Stimulated activated naive B cell treated with anti-CD40 and anti-IgM and Interleukin-4, amounts not matched to agents 10 μg/mL and 1 μg/mL and 100 μg/mL, for 72 hours (primary cell): ENCODE data around the gene AKT2.
"Not testable (repeated sequence)": the region's sequence is repeated elsewhere in the genome, so short reads cannot be mapped to it uniquely, and the experiment has no call there.

ENCODE experiments used
- ATAC-seq, 2 donors: fragments of 150-1000 bp; cut with Tn5 transposase; replicated peaks; 2 replicates each; pipeline ENCODE4 v1.10.0; 2021; ENCODE audit warnings: moderate library complexity in 1 of 2
- DNase-seq: peaks from one replicate; pipeline ENCODE4 v3.0.0; 2021
- H3K27ac Mint-ChIP-seq: one replicate; pipeline ENCODE4 v1.8.0; 2022; ENCODE audit warnings: mild to moderate bottlenecking, mixed read lengths
- H3K27me3 Mint-ChIP-seq, 2 donors: one replicate each; pipeline ENCODE4 v1.8.0; 2022; ENCODE audit warnings: mixed read lengths in 2 of 2
- H3K36me3 Mint-ChIP-seq, 2 donors: one replicate each; pipeline ENCODE4 v1.8.0; 2022; ENCODE audit warnings: mixed read lengths in 2 of 2, mild to moderate bottlenecking in 1 of 2
- H3K4me1 Mint-ChIP-seq, 2 donors: one replicate each; pipeline ENCODE4 v1.8.0; 2022; ENCODE audit warnings: mixed read lengths in 2 of 2, mild to moderate bottlenecking in 1 of 2
- H3K4me3 Mint-ChIP-seq, 2 donors: one replicate each; pipeline ENCODE4 v1.8.0; 2022; ENCODE audit warnings: mild to moderate bottlenecking in 2 of 2, mixed read lengths in 2 of 2, moderate library complexity in 1 of 2
- H3K9me3 Mint-ChIP-seq, 2 donors: one replicate each; pipeline ENCODE4 v1.8.0; 2022; ENCODE audit warnings: mixed read lengths in 2 of 2, mild to moderate bottlenecking in 1 of 2

Gene AKT2

DNA sequence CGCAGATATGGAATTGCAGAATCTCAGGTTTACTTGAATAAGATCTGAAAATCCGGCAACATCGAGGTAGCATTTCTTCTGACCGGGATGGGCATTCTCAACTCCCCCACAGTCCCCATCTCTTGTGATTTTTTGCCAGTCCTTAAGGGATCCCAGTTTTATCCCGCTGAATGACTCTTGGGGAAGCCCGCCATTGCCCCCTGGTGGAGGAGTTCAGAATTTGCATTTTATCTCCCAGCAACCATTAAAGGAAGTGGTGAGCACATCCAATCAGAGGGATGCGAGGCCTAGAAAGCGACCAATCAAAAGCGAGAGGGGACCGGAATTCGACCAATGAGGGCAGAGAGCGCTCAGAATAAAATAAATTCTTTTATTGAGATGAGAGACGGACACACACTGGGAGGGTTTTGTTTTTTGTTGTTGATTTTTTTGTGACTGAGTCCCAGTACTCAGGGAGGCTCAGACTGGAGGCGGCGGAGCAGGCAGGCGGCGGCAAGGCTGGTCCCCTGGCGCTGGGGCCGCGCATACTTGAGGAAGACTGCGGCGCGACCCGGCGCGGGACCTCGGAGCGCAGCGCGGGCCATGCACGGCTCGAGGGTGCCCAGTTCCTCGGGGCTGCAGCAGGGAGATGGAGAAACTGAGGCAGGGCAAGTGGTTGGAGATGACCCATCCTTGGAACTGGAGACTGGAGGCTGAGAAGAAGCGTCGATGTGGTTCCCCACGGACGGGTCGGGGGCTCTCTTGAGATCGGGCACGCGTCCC, 63.1 kb downstream of the AKT2 start:
- Mint-ChIP-seq H3K4me3 (peak overlapping the region; percentile 1 to 28), H3K27ac (peak overlapping the region; percentile 20), H3K4me1 (peaks cover 23 to 52% of the 10 kb centered on the region in 2 donors), H3K27me3 (peaks cover 52 to 74% of the 10 kb centered on the region in 2 donors), H3K9me3 (peaks cover 5 to 7% of the 10 kb centered on the region in 2 donors), H3K36me3 (peaks cover 3 to 11% of the 10 kb centered on the region in 2 donors)
- ATAC-seq = peak; percentile 73 to 76
- peak; percentile 53 for DNase-seq

DNA sequence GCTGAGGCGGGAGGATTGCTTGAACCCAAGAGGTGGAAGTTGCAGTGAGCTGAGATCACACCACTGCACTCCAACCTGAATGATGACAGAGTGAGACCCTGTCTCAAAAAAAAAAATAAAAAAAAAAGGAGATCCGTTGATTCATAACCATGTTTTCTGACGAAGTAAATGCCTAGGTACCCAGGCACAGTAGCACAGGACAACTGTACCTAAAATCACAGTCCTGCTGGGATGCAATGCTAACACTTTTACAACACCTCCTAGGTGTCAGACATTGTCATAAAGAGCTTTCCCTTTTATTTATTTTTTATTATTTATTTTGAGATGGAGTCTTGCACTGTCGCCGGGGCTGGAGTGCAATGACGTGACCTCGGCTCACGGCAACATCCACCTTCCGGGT, 64.5 kb downstream of the AKT2 start:
- H3K36me3 Mint-ChIP-seq = peaks cover 3 to 7% of the 10 kb centered on the region in 2 donors

DNA sequence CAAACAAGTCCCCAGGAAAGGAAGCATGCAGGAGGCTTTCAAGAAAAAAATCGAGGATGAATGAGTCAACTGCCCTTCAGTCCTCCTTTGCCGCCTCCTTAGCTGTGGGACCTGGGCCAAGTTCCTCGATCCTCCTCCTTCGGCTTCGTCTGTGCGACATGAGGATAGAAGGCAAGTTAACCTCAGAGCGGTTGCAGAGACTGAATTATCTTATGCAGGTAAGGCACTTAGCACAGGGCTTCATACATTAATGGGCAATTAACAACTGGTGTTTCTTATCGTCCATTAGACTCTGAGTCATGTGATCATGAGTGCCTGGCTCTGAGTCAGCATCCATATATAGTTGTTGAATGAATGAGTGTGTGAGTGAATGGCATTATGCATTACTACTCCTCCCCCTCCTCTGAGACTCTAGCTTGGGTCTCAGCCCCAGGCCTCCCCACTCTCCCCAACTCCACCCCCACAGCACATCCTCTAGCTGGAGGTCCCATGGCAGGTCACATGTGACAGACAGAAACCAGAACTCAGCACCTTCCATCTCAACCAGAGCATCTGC, 65.3 kb downstream of the AKT2 start:
- Mint-ChIP-seq H3K36me3 (peaks cover 3 to 7% of the 10 kb centered on the region in 2 donors), H3K4me3 (no peak overlapping the region), H3K27me3 (peaks cover 43 to 64% of the 10 kb centered on the region in 2 donors), H3K27ac (no peak overlapping the region), H3K4me1 (peaks cover 16 to 41% of the 10 kb centered on the region in 2 donors), H3K9me3 (peaks cover 5 to 6% of the 10 kb centered on the region in 2 donors)
- DNase-seq = no peak
- peak; percentile 15 to 33 for ATAC-seq

More for the DNA sequence above, 64.5 kb downstream of the AKT2 start:
- ATAC-seq (no peak), DNase-seq (no peak)
- Mint-ChIP-seq H3K27me3 (peaks cover 51 to 73% of the 10 kb centered on the region in 2 donors), H3K9me3 (peaks cover 5 to 7% of the 10 kb centered on the region in 2 donors), H3K4me1 (peaks cover 20 to 46% of the 10 kb centered on the region in 2 donors), H3K4me3 (no peak overlapping the region), H3K27ac (no peak overlapping the region)

DNA sequence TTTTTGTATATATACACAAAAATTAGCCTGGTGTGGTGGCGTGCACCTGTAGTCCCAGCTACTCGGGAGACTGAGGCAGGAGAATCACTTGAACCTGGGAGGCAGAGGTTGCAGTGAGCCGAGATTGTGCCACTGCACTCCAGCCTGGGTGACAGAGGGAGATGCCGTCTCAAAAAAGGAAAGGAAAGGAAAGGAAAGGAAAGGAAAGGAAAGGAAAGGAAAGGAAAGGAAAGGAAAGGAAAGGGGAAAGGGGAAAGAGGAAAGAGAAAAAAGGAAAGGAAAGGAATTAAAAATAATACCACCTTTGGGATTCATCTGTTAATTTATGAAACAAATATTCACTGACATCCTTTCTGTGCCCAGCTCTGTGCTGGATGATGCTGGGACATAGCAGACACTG, 66.1 kb downstream of the AKT2 start:
- ATAC-seq, H3K27ac Mint-ChIP-seq, DNase-seq, H3K9me3 Mint-ChIP-seq, H3K4me3 Mint-ChIP-seq: not testable (repeated sequence)
- peaks cover 16 to 41% of the 10 kb centered on the region in 2 donors for H3K4me1 Mint-ChIP-seq
- H3K36me3 Mint-ChIP-seq = peaks cover 3 to 11% of the 10 kb centered on the region in 2 donors
- H3K27me3 Mint-ChIP-seq = peaks cover 35 to 56% of the 10 kb centered on the region in 2 donors

DNA sequence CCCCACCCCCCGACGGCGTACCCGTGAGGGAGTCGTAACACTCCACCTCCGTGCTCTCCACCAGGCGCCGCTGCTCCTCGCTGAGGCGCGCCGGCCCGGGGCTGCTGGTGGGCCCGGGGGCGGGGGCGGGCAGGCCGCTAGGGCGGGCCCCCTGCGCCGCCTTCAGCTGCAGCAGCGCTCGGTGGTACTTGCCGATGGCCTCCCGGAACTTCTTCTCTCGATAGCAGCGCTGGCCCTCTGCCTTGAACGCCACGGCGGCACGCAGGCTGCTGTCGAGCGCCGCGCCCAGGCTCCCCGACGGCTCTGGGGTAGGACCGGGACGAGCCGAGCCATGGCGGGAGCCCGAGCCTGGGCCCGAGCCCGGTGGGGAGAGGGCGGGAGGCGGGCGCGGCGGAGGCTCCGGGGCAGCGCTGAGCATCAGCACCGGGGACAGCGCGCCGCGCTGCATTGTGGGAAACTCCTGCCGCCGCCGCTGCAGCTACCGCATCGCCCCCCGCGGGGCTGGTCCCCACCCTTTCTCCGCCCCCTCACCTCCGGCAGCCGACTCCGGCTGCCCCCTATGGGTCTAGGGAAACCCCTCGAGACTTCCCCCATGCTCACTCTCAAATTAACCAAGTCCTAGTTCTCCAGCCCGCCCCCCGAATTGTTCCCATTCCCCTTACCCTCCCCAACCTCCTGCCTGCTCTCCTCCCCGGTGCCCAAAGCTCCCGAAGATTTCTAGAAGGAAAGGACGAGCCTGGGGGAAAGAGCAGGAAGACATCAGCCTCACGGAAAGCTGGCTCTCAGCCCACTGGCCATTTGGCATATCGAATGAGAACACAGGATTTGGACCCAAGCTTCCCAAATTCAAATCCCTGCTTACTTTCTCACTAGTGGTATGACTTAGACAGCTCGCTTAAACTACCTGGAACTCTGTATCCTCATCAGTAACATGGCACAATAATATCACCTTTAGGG, 66.9 kb downstream of the AKT2 start, which contains the start of gene TTC9B:
TTC9B (minus strand) TSS at position 451 of the 957 bp plus-strand sequence; CDS start at position 448, 3 bp downstream.
- Mint-ChIP-seq H3K9me3 (peaks cover 5 to 6% of the 10 kb centered on the region in 2 donors), H3K36me3 (peaks cover 3 to 11% of the 10 kb centered on the region in 2 donors), H3K27ac (no peak within 1 kb of the TSS), H3K4me1 (peaks cover 16 to 41% of the 10 kb centered on the region in 2 donors), H3K4me3 (peak within 1 kb of the TSS in 1 of 2 donors; percentile 32), H3K27me3 (peaks cover 35 to 54% of the 10 kb centered on the region in 2 donors)
- ATAC-seq (peak; percentile 41 to 49), DNase-seq (no peak)

DNA sequence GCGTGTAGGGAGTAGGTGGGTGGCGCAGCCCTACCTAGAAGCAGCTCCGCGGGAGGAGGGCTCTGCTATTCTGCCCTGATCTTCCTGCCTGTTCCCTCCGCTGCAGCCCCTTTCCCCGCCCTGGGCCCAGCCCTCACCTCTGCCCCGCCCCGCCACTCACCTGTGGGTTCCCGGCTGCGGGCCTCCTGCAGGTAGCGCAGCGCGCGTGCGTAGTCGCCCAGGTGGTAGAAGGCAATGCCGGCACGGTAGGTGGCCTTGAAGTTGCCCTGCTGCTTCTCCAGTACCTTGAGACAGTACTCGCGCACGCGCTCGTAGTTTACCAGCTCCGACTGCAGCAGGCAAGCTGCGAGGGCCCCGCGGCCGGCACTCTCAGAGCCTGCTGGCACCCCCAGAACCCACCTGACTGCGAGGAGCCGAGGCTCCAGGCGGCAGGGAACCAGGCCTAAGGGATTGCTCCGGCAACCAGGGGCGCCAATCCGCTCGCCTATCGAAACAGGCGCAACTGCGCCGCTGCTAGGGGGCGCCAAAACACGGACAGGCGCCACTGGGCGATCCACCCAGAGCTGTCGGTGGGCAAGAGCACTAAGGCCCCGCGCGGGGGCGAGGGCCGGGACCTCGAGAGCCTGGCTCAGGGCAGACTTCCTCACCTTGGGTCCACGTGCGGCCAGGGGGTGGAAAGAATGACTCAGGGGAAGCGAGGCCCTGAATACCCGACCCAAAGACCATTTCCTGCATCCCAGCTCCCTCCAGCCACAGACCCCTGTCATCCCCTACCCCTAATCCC, 67.9 kb downstream of the AKT2 start:
- peaks cover 4 to 5% of the 10 kb centered on the region in 2 donors for H3K9me3 Mint-ChIP-seq
- peaks cover 34 to 51% of the 10 kb centered on the region in 2 donors for H3K27me3 Mint-ChIP-seq
- peak overlapping the region in 1 of 2 donors; percentile 32 for H3K4me3 Mint-ChIP-seq
- peaks cover 12 to 21% of the 10 kb centered on the region in 2 donors for H3K36me3 Mint-ChIP-seq
- DNase-seq (no peak), ATAC-seq (peak in 1 of 2 donors; percentile 18)
- H3K27ac Mint-ChIP-seq = no peak overlapping the region
- H3K4me1 Mint-ChIP-seq = peaks cover 16 to 40% of the 10 kb centered on the region in 2 donors

DNA sequence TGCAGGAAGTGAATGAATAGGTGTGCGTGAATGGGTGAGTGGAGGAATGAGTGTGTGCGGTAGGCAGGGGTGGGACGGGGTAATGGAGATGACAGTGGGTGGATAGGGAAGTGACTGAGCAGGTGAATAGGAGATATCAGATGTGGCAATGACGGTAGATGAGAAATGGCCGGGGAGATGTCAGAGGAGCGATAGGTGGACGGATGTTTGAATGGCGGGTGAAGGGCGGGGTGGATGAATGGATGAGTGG, 68.4 kb downstream of the AKT2 start:
- Mint-ChIP-seq H3K4me3 (no peak overlapping the region), H3K4me1 (peaks cover 13 to 35% of the 10 kb centered on the region in 2 donors), H3K27me3 (peaks cover 29 to 46% of the 10 kb centered on the region in 2 donors), H3K9me3 (no peaks in the 10 kb centered on the region), H3K36me3 (peaks cover 14 to 20% of the 10 kb centered on the region in 2 donors), H3K27ac (no peak overlapping the region)
- ATAC-seq (peak in 1 of 2 donors; percentile 20), DNase-seq (no peak)

DNA sequence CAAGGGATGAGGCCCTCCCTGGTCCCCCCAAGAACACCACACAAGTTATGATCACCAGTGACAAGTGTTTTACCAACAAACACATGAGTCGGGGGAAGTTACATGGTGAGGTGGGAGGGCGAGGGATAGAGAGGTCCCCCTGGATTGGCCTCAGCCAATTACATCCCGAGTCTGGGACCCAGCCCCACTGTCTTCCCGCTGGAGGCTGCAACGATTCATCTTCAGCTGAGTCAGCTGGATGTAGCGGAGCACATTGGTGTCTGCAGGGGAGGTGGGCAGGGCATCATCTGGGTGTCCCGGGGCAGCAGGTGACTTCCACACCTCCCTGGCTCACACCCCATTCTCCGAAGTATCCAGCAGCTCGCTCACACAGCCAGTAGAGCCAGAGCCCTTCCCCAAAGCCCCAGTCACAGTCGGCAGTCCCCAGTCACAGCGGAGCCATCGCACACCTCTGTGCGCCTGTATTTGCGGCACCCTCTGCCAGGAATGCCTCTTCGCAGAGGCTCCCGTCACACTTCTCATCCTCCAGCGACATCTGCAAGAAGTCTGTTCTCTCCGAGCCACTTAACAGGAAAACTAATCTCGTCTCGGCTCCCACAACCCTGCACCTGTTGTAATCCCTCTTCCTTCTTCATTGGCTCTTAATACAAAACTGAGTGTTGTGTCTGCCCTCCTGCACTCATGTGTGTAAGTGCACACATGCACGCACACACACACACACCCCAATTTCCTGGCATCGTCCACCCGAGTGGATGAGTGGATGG, 69.0 kb downstream of the AKT2 start:
- peaks cover 28 to 46% of the 10 kb centered on the region in 2 donors for H3K27me3 Mint-ChIP-seq
- H3K4me1 Mint-ChIP-seq = peaks cover 13 to 35% of the 10 kb centered on the region in 2 donors
- ATAC-seq = no peak
- no peak overlapping the region for H3K4me3 Mint-ChIP-seq
- no peaks in the 10 kb centered on the region for H3K9me3 Mint-ChIP-seq
- peaks cover 17 to 25% of the 10 kb centered on the region in 2 donors for H3K36me3 Mint-ChIP-seq
- DNase-seq = no peak
- no peak overlapping the region for H3K27ac Mint-ChIP-seq

DNA sequence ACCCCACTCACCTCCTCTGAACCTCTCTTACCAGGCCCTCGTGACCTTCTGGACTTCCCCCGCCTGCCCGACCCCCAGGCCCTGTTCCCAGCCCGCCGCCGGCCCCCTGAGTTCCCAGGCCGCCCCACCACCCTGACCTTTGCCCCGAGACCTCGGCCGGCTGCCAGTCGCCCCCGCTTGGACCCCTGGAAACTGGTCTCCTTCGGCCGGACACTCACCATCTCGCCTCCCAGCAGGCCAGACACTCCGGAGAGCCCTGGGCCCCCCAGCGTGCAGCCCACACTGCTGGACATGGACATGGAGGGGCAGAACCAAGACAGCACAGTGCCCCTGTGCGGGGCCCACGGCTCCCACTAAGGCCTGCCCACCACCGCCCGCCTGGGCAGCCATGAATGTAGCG, 70.2 kb downstream of the AKT2 start:
- peaks cover 20 to 37% of the 10 kb centered on the region in 2 donors for H3K36me3 Mint-ChIP-seq
- peaks cover 10 to 31% of the 10 kb centered on the region in 2 donors for H3K4me1 Mint-ChIP-seq
- H3K27ac Mint-ChIP-seq = no peak overlapping the region
- no peaks in the 10 kb centered on the region for H3K9me3 Mint-ChIP-seq
- DNase-seq (no peak), ATAC-seq (no peak)
- no peak overlapping the region for H3K4me3 Mint-ChIP-seq
- H3K27me3 Mint-ChIP-seq = peaks cover 24 to 40% of the 10 kb centered on the region in 2 donors

DNA sequence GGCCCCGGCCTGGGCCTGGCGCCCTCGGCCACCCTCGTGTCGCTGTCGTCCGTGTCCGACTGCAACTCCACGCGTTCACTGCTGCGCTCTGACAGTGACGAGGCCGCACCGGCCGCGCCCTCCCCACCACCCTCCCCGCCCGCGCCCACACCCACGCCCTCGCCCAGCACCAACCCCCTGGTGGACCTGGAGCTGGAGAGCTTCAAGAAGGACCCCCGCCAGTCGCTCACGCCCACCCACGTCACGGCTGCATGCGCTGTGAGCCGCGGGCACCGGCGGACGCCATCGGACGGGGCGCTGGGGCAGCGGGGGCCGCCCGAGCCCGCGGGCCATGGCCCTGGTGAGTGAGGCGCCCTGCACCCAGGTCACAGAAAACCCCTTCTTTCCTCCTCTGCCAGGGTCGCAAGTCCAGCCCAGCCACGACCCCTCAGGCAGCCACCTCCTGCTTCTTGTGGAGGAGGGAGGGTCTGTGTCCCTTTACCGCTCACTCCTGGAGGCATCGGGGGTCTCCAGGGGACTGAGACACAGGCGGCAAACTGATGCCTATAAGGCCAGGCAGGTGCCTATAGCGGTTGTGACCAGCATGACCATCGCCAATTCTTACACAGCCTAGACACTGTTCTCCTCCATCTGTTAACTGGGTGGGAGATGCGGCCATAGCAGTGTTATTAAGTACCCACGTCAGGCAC, 71.1 kb downstream of the AKT2 start:
- no peaks in the 10 kb centered on the region for H3K9me3 Mint-ChIP-seq
- H3K36me3 Mint-ChIP-seq = peaks cover 20 to 43% of the 10 kb centered on the region in 2 donors
- H3K27me3 Mint-ChIP-seq = peaks cover 21 to 31% of the 10 kb centered on the region in 2 donors
- ATAC-seq = no peak
- H3K4me3 Mint-ChIP-seq = no peak overlapping the region
- no peak overlapping the region for H3K27ac Mint-ChIP-seq
- H3K4me1 Mint-ChIP-seq = peaks cover 9 to 22% of the 10 kb centered on the region in 2 donors
- no peak for DNase-seq

DNA sequence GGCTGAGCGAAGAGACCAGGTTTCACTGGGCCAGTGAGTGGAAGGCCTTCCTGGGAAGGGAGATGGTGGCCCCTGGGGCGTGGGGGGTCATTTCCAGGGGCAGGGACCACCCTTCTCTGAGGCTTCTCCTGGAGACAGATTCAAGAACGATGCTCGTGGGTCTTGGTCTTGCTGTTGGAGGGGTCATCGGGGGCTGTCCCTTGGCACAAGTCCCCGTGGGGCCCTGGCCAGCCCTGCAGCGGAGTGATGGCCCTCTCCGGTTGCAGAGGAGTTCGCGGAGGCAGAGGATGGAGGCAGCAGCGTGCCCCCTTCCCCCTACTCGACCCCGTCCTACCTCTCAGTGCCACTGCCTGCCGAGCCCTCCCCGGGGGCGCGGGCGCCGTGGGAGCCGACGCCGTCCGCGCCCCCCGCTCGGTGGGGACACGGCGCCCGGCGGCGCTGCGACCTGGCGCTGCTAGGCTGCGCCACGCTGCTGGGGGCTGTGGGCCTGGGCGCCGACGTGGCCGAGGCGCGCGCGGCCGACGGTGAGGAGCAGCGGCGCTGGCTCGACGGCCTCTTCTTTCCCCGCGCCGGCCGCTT, 71.8 kb downstream of the AKT2 start:
- Mint-ChIP-seq H3K4me3 (no peak overlapping the region), H3K27ac (no peak overlapping the region), H3K27me3 (peaks cover 14 to 24% of the 10 kb centered on the region in 2 donors), H3K4me1 (peaks cover 9 to 15% of the 10 kb centered on the region in 2 donors), H3K36me3 (peaks cover 20 to 44% of the 10 kb centered on the region in 2 donors), H3K9me3 (no peaks in the 10 kb centered on the region)
- ATAC-seq (no peak), DNase-seq (no peak)

DNA sequence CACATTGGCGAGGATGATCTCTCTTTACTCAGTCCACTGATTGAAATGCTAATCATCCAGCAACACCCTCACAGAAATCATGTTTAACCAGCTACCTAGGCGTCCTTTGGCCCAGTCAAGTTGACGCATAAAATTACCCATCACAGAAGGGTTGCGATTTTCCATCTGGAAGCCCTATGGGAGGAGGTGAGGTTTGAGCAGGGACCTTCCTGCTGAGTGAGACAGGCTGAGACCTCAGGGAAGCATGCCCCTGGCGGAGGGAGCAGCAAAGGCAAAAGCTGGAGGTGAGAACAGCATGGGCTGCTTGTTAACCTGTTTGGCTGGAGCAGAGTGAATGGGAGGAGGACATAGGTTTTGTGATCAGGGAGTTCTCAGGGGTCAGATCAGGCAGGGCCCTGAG, 74.3 kb downstream of the AKT2 start:
- Mint-ChIP-seq H3K27me3 (peaks cover under 1% of the 10 kb centered on the region in 2 donors), H3K4me3 (no peak overlapping the region), H3K4me1 (no peaks in the 10 kb centered on the region), H3K27ac (no peak overlapping the region), H3K9me3 (no peaks in the 10 kb centered on the region), H3K36me3 (peaks cover 21 to 50% of the 10 kb centered on the region in 2 donors)
- DNase-seq (no peak), ATAC-seq (no peak)
